HG02870 (cell line): Measurements from ENCODE around the gene GEMIN2.
"Not testable (repeated sequence)": the region's sequence is repeated elsewhere in the genome, so short reads cannot be mapped to it uniquely, and the experiment has no call there.

Experiments used
- ATAC-seq: cut with Tn5 transposase; IDR thresholded peaks from one replicate; pipeline ENCODE4 v1.9.1; 2021; ENCODE audit warnings: mild to moderate bottlenecking, moderate library complexity; ENCODE audit not compliant: unreplicated experiment

Gene GEMIN2

DNA sequence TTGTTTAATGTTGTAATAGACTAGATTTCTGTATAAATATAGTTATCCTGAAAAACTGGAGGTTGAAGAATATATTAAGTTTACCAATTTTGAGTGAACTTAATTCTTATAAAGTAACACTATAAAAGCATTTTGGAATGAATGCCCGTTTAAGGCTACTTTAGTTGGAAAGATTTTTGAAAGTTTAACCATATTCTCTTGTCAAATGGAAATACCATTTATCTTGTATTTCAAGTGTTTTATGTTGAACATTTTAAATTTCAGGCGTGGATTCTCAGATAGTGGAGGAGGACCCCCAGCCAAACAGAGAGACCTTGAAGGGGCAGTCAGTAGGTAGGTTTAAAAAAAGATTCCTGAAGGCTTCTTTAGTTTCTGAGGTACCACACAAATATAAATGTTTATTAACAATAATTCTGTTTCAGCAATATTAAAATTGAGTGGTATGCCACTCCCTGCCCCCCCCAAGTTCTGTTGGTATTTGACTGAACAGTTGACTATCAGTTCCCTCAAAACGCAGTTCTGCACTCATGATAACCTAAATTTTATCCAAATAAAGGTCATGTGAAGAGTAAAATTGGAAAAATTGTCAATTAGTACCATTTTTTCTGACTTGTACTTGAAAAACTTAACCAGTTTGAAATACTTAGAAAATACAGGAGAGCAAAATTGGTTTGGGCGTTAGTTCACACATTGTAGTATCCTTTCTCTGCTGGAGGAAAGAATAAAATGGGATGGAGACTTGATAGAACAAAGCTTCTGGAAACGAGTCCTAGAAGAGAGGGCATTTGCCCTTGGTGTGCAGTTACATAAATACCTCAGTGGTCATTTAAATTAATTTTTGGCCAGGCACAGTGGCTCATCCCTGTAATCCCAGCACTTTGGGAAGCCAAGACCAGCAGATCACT, 62.4 kb downstream of the GEMIN2 start:
- no peak for ATAC-seq

GRCh38 chr14:39177168-39177545, 63.0 kb downstream of the GEMIN2 start:
- no peak for ATAC-seq

DNA sequence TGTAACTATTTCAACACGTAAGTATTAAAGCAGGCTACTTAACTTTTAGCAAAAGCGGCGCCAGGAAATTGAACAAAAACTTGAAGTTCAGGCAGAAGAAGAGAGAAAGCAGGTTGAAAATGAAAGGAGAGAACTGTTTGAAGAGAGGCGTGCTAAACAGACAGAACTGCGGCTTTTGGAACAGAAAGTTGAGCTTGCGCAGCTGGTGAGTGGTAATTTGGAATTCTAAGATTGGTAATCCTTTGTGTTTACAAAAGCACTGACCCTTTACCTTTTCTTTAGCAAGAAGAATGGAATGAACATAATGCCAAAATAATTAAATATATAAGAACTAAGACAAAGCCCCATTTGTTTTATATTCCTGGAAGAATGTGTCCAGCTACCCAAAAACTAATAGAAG, 64.9 kb downstream of the GEMIN2 start:
- ATAC-seq: no peak

DNA sequence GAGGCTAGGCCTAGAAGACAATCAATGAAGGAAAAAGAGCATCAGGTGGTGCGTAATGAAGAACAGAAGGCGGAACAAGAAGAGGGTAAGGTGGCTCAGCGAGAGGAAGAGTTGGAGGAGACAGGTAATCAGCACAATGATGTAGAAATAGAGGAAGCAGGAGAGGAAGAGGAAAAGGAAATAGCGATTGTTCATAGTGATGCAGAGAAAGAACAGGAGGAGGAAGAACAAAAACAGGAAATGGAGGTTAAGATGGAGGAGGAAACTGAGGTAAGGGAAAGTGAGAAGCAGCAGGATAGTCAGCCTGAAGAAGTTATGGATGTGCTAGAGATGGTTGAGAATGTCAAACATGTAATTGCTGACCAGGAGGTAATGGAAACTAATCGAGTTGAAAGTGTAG, 66.4 kb downstream of the GEMIN2 start:
- no peak for ATAC-seq

DNA sequence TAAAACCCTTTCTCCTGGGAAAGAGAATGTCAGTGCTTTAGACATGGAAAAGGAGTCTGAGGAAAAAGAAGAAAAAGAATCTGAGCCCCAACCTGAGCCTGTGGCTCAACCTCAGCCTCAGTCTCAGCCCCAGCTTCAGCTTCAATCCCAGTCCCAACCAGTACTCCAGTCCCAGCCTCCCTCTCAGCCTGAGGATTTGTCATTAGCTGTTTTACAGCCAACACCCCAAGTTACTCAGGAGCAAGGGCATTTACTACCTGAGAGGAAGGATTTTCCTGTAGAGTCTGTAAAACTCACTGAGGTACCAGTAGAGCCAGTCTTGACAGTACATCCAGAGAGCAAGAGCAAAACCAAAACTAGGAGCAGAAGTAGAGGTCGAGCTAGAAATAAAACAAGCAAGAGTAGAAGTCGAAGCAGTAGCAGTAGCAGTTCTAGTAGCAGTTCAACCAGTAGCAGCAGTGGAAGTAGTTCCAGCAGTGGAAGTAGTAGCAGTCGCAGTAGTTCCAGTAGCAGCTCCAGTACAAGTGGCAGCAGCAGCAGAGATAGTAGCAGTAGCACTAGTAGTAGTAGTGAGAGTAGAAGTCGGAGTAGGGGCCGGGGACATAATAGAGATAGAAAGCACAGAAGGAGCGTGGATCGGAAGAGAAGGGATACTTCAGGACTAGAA, 67.0 kb downstream of the GEMIN2 start:
- no peak for ATAC-seq

DNA sequence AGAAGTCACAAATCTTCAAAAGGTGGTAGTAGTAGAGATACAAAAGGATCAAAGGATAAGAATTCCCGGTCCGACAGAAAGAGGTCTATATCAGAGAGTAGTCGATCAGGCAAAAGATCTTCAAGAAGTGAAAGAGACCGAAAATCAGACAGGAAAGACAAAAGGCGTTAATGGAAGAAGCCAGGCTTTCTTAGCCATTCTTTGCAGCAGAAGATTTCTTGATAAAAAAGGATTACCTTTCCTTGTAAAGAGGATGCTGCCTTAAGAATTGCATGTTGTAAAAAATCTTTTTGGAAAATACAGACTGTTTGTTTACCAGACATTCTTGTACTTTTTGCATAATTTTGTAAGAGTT, 67.5 kb downstream of the GEMIN2 start:
- no peak for ATAC-seq

GRCh38 chr14:39182770-39183684, 68.9 kb downstream of the GEMIN2 start:
- no peak for ATAC-seq

DNA sequence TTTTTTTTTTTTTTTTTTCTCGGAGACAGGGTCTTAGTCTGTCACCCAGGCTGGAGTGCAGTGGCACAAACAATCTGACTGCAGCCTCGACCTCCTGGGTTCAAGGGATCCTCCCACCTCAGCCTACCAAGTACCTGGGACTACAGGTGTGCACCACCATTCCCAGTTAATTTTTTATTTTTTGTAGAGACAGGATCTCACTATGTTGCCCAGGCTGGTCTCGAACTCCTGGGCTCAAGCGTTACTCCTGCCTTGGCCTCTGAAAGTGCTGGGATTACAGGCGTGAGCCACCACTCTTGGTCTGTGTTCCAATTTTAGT, 69.5 kb downstream of the GEMIN2 start:
- ATAC-seq: not testable (repeated sequence)

GRCh38 chr14:39184628-39185255, 70.6 kb downstream of the GEMIN2 start:
- ATAC-seq: no peak

DNA sequence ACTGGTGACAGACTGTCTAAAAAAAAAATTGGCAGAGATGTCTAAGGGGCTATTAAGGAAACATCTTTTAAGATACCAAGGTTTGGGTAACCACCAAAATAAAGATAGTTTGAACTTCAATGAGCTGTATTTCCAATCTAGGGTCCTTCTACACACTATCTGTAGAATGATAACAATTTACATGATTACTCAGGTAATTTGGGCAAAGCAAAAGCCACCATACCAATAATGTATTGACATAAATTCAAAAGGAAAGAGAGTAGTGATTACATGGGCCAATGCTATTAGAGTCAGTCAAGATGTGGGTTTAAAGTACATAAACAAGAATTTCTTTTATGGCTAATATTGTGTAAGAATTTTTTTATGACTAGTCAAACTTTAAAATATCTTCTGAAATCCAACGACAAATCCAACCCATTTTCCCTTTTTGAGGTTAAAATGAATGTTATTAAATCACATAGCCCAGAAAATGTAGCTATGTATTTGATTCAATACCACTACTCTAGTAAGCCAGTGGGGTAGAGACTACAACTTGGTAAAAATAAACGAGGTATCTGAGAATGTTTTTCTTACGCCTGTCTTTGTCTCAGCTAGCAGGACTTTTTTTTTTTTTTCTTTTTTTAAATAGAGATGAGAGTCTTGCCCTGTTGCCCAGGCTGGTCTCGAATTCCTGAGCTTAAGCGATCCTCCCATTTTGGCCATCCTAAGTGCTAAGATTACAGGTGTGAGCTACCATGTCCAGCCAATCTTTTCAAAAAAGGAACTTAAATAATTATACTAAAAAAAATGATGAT, 71.3 kb downstream of the GEMIN2 start:
- ATAC-seq: no peak
